ENCODE results near the gene IPCEF1.

Gene IPCEF1

GRCh38 chr6:154289818-154290508, 66.6 kb downstream of the IPCEF1 start:
- DNase-seq = no peak

DNA sequence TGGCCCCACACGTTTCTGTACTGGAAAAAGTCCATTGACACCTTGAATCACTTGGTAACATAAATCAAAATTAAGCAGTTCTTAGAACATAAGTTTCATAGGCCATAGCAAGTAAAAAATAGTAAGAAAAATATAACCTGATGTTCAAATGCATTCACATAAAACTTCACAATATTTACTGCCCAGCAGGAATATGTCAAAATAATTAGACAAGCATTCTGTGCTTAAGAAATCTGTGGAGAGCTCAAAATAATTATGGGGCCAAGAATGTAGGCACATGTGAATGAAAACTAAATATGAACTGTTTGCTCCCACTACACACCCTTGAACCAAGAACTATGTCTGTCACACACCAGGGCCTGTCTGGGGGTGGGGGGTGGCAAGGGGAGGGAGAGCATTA, 70.8 kb downstream of the IPCEF1 start:
- DNase-seq = no peak

DNA sequence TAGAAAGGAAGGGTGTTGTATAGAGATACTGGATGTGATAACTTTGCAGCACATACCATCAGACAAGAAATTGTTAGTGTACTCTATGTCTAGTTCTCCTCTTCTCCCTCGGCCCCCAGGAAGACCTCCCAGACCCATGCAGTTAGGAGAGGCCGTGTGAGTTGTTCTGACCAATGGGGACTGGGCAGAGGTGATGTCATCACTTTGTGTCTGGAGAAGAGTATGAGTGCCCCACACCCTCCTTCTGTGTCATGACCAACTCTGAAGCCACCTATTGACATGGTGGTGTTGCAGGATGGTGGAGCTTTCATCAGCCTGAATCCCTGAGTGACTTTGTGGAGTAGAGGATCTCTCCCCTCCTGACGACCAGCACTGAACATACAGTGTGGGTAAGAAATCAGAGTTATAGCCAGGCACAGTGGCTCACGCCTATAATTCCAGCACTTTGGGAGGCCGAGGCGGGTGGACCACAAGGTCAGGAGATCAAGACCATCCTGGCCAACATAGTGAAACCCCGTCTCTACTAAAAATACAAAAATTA, 72.2 kb downstream of the IPCEF1 start:
- DNase-seq = no peak

GRCh38 chr6:154280521-154280920, 76.1 kb downstream of the IPCEF1 start:
- no peak for DNase-seq

- DNase-seq = no peak
Observed at GRCh38 chr6:154277629-154278017, 79.0 kb downstream of the IPCEF1 start.

GRCh38 chr6:154276810-154277628, 79.6 kb downstream of the IPCEF1 start:
- DNase-seq = no peak

DNA sequence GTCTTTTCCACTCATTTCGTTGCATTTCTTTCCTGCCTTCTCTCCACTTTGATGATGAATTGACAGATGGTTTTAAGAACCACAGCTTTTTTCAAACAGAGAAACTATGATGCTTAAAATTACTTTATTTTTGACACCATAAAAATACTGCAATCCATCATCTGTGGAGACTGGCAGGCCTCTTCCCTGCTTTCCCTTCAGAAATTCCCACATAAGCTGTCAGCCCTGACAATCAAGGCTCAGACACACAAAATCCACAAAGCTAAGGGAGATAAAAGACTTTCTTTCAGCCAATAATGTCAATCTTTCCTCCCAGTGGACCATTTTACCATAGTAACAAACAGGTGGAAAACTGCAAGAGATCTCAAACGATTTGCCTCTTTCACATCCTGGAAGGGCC, 82.4 kb downstream of the IPCEF1 start:
- no peak for DNase-seq

- DNase-seq = no peak
Observed at GRCh38 chr6:154268486-154268885, 88.1 kb downstream of the IPCEF1 start.

GRCh38 chr6:154267508-154268106, 89.0 kb downstream of the IPCEF1 start:
- no peak for DNase-seq

GRCh38 chr6:154266560-154267099, 90.0 kb downstream of the IPCEF1 start:
- no peak for DNase-seq

DNA sequence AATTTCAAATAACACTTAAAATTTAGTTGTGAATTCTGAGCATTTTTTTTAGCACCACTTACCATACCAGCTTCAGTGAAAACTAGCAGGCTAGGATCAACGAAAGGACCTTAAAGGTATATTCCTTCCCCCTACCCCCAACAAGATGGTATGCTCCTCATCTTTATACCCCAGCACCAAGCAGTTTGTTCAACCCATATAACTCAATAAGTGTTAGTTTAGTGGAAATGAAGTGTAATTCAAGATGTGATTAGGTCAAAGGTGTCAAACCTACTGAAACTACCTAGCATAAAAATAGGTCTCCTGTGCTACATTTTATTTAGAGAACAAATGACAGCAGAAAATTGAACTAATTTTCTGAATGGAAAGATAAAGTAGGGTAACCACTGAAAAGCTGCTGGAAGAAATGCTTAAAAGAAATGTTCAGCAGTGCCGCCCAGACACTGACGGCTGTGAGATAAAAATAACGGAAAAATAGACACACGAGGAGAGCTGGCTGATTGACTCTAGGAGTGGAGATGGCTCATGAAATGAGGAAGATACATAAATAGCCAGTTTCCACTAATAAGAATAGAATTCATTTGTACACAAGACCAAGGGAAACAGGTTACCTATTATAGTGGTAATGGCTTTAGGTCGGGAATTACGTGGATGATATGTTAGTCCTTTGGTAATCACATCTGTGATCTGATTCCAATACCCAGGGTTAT, 94.8 kb downstream of the IPCEF1 start:
- DNase-seq = no peak

DNA sequence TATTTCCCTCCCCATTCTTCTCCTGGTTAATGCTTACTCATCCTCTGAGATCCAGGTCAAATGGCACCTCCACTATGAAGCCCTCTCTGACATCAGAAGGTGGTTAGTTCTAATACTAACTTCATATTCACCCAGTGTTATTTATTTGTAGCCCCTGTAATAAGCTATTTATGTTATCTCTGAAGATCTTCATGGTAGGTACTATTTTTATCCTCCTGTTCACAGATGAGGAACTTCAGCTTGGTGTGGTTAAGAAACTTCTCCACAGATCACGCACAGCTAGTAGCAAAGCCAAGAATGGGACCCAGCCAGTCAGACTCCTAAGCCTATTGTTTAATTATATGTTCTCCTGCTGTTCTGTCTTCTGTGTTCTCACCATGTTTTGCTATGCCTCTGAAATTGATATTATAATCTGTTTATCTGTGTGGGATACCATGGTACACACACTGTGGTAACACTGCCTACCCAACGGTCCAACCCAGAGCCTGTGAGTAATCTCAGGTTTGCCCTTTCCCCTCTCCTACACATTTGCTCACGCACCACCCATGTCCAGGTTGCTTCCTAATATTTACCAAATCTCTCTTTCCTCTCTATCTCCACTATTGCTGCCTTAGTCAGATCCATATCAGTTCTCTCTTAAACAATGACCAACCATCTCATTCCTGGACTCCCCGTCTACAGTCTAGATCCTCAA, 98.4 kb downstream of the IPCEF1 start:
- DNase-seq = no peak

DNA sequence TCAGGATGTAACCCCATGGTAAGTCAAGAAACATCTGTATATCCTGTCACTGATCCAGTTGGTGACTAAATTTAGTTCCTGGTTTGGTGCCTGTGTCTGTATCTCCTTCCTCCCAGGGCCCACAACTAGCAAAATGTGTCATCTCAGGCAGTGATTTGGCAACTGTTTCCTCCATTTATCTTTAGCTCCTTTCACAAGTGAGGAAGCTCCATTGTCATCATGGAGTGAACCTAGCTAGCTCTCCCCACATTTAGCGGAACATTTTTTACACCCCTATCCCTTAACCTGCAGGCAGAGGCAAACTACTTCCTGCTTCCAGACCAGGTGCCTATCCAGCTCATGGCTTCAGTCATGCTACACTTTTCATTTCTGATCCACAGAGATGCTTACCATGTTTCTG, 99.5 kb downstream of the IPCEF1 start:
- DNase-seq = no peak

DNA sequence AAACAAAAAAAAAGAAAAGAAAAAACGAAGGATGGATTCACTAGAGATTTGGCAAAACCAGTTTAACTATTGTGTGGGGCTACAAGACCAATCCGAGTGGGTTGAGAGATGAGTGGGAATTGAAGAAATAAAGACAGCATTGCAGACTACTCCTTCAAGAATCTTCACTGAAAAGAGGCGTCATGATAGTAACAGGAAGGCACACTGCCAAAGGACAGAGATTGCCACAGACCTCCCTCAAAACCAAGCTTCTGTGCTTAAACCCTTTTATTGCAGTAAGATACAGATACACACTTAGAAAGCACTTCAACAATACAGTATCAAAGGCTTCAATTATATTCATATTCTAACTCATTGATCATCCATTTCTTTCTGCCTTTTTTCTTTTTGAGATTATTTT, 103.9 kb downstream of the IPCEF1 start:
- DNase-seq = no peak

DNA sequence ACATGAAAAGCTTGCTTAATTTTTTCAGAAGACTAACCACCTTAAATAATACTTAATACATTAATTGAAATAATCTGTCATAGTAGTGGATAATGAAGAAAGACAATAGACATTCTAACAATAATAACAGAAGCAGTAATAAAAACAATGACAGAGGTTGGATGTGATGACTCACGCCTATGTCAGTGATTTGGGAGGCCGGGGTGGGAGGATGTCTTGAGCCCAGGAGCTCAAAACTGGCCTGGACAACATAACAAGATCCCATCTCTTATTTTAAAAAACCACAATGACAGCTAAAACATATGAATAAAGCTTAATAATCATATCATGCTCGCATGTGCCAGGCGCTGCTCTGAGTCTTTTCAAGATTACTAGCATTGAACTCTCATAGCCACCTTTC, 105.5 kb downstream of the IPCEF1 start:
- DNase-seq = no peak

DNA sequence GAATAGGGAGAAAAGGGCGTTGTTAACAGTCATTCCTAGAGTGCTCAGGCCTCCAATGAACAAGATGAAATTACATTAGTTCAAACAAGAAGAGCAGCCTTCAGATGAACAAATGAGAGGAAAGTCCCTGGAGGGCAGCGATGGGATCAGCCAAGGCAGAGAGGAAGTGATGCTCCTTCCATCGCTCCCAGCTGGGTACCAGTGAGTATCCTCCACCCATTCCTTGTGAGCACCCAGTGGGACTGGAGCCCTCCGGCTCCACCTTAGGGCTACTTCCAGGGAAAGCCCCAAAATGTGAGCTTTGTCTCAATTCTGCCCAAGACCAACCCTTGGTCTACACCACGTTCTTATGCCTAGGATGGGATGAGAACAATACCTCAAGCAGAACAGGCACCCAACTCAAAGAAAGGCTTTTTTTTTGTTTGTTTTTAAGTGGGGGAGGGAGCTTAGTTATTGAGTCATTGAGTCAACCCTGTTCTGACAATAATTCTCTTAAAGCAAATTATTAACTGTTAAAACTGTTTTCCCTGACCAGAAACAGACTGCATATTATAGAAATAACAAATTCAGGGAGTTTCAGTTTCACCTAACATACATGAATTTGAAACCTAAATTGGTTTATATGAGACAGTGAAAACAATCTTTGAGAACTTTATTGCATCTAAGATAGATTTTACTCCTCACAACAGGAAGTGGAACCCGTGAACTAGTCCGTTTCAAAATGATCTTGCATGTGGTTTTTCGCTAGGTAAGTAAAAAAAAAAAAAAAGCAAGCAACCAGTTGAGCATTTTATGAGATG, 106.9 kb downstream of the IPCEF1 start:
- no peak for DNase-seq

DNA sequence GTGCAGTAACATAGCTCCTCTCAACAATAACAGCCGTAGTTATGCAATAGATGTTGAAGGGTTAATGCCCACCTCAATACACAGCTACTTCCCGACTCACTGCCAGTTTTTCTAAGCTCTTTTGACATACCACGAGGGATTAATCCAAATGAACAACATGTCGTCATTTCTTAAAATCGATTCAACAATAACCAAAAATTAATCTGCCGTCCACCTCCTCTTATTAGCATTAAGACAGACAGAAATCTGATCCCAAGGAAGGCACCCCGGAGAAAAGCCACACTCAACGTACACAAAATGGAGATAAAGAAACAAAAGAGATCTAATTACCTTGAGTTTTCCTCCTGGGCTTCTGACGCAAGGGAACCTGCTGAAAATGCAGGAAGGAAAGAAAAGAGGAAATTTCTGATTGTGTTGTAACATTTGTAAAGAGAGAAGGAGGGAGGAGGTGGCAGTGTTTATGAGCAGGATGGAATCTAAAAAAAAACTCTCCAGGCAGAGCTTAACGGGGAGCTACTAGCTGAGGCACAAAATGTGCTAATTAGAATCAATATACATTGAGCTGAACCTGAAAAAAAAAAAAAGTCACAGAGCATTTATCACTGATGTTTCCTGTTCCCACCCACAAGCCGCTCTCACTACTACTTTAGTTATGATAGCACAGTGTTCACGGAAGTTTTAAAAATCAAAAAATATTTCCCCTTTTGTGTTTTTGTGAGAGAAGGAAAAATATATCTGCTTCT, 109.3 kb downstream of the IPCEF1 start:
- no peak for DNase-seq

DNA sequence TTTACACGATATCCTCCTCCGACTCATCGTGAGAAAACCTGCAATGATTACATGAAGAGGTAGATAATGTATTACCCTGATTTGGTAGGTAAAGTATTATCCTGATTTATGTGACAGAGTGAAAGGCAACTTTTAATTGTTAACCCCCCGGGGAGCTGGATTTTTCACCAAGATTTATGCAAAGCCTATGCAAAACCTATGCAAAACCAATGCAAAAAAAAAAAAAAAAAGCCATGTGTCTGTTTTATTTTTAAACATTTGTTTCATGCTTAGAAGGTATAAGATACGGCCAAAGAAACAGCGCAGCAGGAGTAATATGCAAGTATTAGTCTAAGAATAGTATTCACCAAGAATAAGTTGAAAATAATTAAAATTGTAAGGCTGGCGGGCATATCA, 109.9 kb downstream of the IPCEF1 start:
- DNase-seq = no peak

- no peak for DNase-seq
Observed at GRCh38 chr6:154245506-154245905, 111.1 kb downstream of the IPCEF1 start.

Measured in NCI-H226 (cell line).